ENCODE measurements around the gene SOD3.

The SOD3 gene

DNA sequence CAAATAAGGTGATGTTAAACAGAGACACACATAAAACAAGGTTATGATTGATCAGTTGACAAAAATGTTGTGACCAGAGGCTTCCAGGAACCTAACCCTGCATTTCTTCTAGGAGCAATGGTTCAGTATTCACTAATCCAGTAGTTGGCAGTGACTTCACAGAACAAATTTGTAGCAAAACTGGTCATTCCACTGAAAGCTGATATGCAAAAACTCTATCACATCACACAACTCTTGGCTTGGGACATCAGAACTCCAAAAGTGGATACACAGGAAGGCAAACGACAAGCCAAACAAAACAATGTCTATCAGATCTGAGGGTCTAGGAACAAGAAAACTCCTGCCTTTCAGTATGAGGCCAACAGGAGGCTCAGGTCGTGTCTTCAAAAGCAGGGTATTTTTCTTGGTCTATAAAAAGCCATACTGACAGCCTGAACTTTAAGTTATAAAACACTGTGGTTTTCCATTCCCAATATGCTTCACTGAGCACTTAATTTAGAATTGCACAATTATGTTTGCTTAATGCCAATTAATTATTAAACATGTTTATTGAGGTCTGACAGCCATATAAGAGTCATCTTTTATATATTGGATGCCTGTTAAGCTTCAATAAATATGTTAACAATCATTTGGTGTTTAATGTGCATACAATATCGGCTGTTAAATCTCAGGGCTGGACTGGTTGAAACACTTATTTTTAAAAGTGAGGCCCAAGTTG is 45.6 kb downstream of the SOD3 start:
- DNase-seq (ENCODE audit: low read depth, low spot score): no peak

- no peak for DNase-seq (ENCODE audit: low read depth, low spot score)
Observed at GRCh38 chr4:24842356-24842755, 47.0 kb downstream of the SOD3 start.

DNA sequence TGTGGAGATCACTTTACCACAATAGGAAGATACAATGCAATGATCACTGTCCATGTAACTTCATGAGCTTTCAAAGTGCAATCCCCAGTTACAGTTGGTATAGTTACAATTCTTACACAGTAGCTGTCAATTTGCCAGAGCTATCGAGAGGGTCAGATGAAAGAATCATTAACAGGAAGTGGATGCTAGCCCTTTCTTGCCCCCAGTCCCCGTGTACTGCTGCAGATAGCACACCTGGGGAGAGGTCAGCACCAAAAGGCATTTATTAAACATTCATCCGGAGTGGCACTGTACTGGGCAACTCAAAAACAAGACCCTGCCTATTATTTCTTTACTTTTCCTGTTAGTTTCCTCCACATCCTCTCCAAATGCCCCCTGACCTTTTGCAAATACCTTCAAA is 47.7 kb downstream of the SOD3 start:
- no peak for DNase-seq (ENCODE audit: low read depth, low spot score)

GRCh38 chr4:24845132-24845531 is 49.8 kb downstream of the SOD3 start:
- no peak for DNase-seq (ENCODE audit: low read depth, low spot score)

GRCh38 chr4:24845902-24846301 is 50.5 kb downstream of the SOD3 start:
- no peak for DNase-seq (ENCODE audit: low read depth, low spot score)

GRCh38 chr4:24846716-24847115 is 51.3 kb downstream of the SOD3 start:
- no peak for DNase-seq (ENCODE audit: low read depth, low spot score)

DNA sequence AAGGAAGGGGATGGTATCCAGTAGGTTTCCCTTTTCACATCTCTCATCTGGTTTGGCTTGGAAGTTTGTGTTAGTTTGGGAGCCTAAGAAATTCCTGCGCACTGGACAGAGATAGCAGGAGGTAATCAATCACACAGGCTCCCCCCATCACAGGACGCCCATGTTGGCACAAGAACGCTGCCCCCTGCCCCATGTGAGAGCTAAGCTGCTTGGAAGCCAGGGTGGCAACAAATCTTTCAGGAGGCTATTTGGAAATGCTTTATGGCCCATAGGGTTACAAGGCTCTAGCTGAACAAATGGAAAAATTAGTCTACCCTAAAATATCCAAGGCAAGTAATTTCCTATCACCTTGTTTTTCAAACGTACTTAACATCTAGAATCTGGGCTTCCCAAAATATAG is 54.0 kb downstream of the SOD3 start:
- DNase-seq (ENCODE audit: low read depth, low spot score): no peak

GRCh38 chr4:24849756-24850155 is 54.4 kb downstream of the SOD3 start:
- no peak for DNase-seq (ENCODE audit: low read depth, low spot score)
